HL-60/S4 (cell line): ENCODE results near the gene ISG20L2.

Experiments
- in situ Hi-C: fragments of 300-500 bp; cut with MboI; formaldehyde crosslinking; loops from 2 replicates; pipeline ENCODE4 v1.14.3; 2022; ENCODE audit warnings: low sequenced_read_pairs

ISG20L2 gene

DNA sequence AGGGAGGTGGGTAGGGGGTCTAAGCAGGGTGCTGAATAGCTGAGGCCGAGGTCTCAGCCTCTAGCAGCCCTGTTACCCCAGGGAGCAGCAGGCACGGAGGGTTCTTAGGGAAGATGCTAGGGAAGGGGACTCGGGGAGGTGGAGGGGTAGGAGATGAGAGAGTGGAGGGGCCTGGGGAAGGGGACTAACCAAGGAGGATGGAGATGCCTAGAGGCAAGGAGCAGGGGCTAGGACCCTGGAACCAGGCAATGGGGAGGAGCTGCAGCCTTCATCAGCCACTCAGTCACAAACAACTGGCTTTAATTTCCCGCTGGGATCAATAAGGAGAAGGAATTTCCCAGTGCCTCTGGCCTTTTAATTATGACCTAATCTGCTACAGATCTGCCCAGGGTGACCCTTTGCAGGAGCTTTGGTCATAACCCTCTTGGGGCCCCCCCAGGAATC lies 20.3 kb downstream of the ISG20L2 start:
- in situ Hi-C loops, result no loop called here

DNA sequence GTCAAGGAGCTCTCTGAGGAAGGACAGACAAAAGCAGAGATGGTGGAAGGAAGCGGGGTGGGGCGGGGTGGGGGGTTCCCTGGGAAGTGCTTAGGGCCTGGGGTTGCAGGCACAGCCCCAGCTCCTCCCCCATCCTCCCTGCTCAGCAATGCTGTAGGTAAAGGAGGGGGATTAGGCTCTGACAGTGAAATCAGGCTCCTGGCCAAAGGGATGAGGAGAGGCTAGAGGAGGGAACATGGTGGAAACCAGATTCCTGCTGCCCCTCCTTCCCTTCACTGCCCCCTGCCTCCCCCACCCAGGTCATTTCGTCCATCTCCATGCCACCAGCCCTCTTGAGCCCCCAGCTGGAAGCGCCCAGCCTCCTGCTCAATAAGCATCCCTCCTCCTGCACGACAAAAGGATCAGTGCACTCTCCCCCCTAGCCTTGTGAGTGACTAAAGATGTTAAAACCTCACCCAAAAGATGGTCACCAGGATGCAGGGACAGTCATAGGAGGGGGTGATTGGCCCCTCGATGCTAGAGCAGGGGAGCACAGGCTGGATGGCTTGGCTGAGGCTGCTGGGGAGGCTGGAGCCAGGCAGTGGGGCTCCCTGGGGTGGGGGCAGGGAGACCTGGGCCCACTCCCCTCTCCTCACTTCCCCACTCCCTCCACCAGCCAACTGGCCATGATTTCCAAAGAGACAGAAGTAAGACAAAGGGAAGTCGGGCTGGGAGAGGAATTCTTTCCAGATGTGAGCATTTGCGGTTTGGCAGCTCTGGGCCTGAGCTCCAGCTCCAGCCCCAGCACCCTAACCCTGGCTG lies 20.9 kb downstream of the ISG20L2 start:
- in situ Hi-C loops, result no loop called here

DNA sequence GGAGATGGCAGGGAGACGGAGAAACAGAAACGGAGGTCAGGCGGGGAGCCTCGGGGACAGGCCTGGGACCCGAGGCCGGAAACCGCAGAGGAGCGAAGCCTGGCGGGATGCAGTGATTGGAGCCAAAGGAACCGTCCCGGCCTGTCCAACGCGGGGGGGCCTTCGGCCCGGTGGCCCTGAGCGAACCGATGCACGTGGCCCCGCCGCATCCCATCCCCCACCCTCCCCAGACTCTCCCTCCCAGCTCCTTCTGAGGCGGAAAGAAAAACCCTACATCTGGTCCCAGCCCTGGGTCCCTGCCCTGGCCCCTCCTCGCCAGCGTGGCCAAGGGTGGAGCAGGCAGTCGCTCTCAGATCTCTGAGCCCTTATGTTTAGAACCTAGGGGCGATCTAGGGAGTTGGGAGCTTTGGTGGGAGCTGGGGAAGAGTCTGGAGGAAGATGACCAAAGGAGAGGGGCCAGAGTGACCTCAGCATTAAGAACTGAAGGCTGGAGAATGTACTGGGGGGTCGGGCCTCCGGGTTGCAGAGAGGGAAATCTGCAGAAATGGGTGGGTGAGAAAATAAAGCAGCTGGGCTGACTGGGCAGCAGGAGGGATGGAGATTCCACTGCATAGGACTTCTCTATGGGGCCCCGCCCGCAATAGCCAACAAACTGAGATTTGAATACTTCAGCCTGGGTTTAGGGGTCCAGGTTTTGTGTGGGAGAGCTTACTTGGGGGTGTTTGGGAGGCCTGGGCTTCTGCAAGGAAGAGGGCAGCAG lies 21.7 kb downstream of the ISG20L2 start:
- in situ Hi-C loops, result no loop called here

DNA sequence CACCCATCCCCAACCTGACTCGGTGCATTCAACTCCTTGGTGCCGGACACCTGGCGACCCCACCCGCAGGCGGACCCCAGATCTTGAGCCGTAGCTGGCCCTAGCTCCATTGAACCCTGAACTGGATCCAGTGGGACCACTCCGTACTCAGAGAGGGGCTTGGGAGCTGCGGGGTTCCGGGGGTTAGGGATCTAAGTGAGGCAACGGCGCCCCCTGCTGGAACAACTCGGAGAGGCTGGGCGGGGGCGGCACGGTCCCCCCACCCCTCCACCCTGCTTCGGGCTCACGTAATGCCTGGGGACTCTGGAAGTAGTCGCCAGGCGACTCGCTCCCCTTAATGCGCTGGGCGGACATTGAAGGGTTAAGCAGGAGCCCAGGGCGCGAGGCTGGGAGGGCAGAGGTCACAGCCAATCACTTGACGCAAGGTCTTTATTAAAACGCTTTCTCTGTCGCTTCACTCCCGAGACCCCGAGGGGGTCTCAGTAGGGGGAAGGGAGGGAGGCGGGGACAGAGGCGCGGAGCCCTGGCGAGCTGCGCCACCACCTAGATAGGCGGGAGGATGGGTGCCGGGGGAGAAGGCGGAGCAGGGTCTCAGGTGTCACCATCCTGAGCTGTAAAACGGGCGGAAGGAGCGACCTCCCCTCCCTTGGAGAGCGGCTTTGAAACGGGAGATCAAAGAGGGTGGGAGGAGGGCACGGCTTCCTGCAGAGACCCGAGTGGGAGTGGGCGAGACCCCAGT lies 22.5 kb downstream of the ISG20L2 start:
- in situ Hi-C loops, result no loop called here

DNA sequence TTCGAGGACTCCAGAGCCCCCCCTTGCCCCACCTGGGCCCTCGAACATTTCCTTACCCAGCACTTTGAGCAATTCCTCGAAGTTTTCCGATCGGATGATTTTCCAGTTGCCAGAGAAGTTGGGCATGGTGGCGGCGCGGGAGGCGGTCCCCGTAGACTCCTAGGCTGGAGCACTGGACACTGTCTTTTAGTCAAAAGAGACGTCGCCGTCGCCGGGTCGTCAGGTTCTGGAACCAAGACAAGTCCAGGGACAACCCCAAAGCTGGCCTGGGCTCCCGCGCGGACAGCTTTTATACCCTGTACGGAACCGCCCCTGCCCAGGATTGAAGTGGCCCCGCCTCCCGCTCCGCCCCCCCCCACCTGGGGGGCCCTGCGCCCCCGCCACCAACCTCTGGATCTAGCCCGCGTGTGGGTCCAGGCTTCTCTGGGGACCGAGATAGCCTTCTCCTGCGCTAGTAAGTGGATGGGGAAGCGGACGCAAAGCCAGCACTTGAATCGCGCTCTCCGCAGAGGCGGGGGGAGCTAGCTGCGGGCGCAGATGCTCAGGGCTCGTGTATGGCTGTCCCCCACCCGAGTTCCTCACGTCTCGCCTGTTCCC lies 23.1 kb downstream of the ISG20L2 start, which contains the start of gene CRABP2:
Gene CRABP2, minus strand, starts transcription at position 263 of the 597 bp plus-strand sequence. Its CDS starts 137 bp downstream, at position 126.
- in situ Hi-C loops, result no loop called here

DNA sequence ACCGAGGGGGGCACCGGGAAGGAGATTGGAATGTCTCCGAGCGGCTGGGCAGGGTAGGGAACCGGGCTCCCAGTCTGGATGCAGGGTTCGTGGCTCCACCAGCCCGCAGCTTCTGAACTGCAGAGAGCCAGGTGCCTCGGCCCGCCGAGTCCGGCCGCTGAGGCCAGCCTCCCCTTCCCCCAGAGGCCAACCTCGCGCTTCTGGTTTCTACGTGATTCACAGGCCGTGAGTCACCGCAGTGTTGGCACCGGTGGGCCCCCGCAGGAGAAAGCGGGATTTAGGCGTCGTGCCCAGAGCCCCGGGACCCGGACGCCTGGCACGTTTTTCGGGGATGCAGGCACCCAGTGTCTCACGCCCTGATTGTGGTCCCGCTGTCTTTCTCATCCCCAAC lies 23.6 kb downstream of the ISG20L2 start:
- in situ Hi-C loops, result no loop called here

DNA sequence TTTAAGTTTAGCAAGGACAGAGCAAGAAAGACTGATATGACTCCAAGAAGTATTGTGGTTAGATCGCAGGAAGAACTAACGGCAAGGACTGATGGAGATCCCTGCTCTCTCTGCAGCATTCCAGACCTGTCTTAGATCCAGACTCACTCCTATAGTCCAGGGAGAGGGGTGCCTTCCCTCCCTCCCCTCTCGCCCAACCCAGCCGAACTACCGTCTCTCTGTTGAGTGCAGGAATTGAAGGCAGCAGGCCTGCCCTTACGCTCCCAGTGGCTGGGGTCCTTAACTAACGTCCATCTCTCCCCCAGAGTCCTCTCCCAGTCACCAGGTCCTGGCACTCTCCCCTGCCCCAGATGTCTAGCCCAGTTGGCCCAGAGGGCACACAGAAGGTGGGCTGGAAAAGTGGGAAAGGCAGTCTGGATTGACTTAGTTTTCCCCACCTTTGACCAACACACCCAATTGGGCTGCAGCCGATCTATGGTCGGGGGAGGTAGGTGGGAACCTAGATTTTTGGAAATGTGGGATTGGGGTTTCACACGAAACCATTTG lies 24.3 kb downstream of the ISG20L2 start:
- in situ Hi-C loops, result no loop called here

DNA sequence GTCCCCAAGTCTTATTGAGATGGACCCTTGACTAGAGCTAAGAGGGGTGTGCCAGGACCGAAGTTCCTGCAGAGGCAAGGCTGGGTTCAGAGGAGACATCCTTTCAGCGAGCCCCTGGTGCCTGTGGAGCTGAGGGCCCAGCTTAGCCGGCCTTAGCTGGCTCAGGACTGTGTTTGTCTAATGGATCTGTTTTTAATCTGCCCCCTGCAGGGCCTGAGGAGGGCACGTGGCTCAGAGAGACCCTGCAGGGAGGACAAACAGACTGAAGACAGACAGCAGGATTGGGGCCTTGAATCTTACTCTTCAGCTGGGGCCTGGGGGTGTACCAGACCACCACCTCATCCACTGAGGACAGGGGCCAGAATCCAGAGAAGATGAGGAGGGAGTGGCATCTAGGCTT lies 24.8 kb downstream of the ISG20L2 start:
- in situ Hi-C loops, result no loop called here

DNA sequence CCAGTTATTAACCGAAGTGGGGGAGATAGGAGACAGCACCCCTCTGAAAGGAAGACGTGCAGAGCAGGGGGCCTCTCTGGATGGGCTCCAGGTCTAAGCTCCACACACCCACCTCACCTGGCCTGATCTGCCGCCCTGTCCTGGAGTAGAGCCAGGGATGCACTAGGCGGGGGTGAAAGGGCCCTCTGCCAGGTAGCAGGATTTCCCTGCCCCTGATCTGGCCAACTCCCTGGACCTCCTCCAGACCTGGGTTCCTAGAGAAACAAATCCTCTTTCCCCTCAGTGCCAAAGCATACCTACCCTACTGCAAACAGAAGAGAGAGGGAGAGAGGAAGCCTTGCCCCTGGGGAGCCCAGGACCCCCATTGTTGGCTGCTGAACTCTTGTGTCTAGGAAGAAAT lies 25.2 kb downstream of the ISG20L2 start:
- in situ Hi-C loops, result no loop called here

DNA sequence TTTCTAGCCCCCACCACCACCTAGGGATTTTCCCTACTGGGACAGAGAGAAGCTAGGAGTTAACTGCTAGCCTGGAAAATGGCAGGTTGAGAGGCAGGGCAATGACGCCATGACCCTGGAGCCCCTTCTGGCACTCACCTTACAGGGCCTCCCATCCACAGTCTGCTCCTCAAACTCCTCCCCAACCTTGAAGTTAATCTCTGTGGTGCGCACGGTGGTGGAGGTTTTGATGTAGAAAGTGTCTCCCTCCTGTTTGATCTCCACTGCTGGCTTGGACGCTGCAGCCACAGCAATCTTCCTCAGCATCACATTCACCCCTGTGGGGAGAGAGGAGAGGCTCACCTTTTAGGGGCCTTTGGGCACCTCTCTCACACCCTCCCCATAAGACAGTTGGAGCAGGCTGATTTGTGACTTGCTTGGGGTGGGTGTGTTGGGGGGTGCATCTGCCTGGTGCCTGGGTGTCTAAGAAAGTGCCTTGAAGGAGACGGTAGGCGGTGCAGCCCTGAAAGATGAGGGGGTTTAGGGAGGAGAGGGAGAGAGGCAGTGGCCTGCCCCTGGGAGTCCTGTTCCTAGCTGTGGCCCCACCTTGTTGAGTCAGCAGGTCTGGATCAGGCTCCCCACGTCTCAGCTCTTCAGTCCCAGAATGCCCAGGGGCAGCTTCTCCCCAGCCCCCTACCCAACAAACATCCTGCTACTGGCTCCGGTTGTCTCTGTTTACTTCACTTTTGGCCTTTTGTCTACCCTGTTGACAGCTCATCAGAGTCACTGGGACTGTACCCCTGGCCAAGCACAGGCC lies 27.6 kb downstream of the ISG20L2 start:
- in situ Hi-C loops, result no loop called here

DNA sequence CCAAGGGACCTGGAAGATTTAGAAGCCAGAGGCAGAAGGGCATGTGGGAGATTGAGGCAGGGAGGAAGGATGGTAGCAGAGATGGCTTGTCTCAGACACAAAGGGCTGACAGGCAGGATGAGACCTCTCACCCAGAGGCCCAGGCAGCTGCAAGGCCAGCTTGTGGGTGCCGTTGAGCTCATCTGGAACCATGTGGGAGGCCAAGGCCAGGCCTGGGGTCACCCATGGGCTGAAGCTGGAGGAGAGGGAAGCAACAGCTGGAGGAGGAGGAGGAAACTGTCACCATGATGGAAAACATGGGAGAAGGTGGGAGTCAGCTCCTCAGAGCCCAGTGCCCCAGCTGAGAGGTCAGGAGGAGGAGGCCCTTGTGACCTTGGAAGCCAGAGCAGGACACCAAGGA lies 29.6 kb downstream of the ISG20L2 start:
- in situ Hi-C loops, result no loop called here

DNA sequence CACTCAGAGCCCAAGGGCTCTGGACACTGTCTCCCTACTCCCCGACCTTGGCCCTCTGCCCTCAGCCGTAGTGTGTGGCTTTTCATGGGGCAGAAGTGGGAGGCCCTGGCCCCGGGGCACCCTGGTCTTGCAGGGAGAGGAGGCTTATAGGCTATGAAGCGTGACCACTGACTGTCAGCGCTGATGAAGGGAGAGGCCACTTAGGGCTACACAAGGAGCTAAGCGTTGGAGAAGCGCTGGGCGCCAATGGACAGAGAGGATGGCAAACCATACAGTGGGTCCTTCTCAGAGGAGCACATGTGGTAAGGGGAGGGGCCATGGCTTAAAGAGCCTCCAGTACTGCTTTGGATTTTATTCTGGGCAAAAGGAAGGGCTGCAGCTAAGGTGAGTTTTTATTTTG lies 31.1 kb downstream of the ISG20L2 start:
- in situ Hi-C loops, result no loop called here

DNA sequence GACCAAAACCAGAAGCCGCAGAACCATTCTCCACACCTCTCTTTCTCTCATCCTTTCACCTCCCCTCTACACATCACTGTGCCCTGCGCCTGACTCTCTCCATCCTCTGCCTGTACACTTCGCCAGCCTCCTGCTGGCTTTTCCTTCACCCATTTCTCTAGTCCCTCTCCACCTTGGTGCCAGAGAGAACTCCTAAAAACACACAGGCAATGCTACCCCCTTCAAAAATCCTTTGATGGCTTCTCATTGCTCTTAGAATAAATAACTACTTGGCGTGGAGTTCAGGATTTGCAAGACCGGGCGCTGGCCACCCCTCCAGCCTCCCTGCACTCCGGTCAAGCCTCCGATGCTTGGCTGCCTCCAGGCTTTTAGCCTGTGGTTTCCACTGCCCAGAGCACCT lies 31.8 kb downstream of the ISG20L2 start:
- in situ Hi-C loops, result no loop called here

DNA sequence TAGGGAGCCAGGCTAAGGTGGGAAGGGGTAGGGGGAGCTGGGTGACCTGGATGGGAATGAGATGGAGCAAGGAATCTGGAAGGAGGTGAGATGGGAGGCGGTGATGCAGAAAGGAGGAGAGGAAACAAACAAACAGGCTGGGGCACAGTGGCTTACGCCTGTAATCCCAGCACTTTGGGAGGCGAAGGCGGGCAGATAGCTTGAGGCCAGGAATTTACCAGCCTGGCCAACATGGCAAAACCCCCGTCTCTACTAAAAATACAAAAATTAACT lies 33.9 kb downstream of the ISG20L2 start:
- in situ Hi-C loops, result no loop called here

DNA sequence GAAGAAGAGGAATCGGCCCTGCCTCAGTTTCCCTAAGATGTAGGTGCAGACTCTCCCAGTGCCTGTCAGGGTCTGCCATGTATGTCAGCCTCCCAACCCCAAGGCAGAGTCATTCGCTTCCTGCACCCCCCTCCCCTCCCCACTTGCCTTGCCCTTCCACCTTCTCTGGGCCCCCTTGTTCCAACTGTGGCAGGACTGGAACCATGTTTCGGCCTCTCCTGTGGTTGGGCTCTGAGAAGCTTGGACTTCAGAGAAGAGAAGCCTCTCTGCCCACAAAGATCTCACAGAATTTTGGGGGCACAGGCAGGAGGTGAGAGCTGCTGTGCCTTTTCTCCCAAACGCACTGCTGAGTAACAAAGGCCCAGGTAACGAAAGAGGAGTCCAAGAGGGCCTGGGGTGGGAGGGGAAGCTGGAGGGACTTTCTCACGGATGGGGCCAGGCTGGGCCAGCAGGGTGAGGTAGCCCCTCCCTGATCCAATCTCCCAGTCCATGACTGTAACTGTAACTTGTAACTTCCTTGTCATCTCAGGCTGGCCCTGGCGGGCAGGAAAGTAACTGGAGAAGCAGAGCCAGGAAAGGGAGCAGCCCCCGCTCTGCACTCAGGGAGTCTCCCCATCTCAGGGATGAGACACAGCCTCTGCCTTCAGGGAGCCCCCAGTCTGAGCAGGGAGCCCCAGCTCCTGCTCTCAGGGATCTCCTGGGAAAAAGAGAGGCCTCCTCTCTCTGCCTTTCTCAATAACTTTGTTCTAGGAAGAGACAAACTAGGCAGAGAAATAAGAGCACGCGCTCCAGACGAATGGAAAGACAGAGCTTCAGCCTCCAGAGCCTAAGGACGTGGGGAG lies 34.5 kb downstream of the ISG20L2 start:
- in situ Hi-C loops, result no loop called here

DNA sequence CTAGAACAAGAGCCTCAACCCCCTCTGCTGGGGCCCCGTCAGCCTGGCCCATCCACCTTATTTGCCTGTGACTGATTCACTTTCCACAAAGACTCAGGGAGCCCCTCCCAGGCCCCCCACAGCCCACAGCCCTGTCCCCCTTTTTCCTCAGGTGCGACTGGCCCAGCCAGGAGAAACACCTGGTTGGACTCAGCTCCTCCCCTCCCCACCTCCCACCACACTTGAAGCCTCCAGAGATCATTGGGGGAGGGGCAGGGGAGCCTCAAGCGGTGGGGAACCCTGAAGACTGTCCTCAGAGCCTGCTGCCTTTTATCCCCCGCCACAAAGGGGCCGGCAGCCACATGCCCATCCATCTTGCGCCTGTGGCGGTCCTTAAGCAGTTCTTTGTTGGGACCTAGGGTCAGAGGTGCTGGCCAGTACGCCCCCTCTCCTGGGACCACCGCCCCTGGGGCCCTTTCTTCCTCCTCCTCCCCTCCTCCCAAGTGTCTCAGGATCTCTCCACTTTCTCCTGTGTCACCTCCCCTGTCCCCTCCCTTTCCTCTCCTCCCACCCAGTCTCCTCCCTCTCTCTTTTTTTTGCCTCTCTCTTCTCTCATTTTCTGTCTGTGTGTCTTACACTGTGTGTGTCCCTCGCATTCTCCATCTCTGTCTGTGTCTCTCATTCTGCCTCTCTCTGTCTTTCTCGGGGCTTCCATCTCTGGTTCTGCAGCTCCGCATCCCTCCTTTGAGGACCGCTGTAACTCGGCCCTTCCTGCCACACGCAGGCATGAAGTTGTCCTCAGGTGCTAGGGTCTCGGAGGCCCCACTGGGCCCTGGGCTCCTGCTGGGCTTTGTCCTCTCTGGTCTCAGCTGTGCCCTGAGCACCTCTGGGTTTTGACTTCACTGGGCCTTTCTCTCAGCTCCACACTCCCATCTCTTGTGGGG lies 35.4 kb downstream of the ISG20L2 start:
- in situ Hi-C loops, result no loop called here

DNA sequence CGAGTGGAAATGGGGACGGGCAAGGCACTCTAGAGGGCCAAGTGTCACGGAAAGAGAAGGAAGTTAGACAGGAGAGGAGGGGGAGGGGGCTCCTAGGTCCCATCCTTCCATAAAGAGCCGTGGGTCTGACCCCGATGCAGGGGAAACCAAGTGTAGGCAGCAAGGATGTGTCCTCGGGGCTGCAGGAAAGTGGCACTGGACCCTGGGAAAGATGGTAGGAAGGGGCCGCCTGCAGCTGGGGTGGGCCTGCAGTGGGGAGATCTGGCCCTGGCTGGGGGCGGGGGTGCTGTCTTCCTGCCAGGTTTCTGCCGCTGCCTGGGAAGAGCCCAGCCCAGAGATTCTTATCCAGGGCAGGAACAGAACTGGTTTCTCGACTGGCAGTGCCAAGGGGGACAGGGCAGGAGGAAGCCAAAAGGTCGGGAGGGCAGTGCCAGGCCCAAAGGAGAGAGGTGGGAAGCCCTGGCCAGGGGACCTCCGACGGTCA lies 36.1 kb downstream of the ISG20L2 start:
- in situ Hi-C loops, result no loop called here
